ENCODE measurements around the gene CRYAB.

- no peak for TF ChIP-seq YY1 (IDR thresholded peaks at IDR 0.05; ENCODE audit: insufficient read depth, insufficient read length)
- no peak for TF ChIP-seq SUZ12 (IDR thresholded peaks at IDR 0.05; ENCODE audit: extremely low read depth, insufficient read depth, insufficient read length)
- TF ChIP-seq ZNF274 (IDR thresholded peaks at IDR 0.05; ENCODE audit: low read depth, low read length) = no peak
Measured at GRCh38 chr11:111951565-111951964, 40.0 kb upstream of the CRYAB start.
